Stimulated activated effector memory CD8-positive, alpha-beta T cell treated with anti-CD3 and anti-CD28 coated beads, Interleukin-12 subunit alpha, Interleukin-12 subunit beta, amount 100 ng/mL, for 72 hours (primary cell): Measurements from ENCODE around the gene ARAF.
"Not testable (repeated sequence)": the region's sequence is repeated elsewhere in the genome, so short reads cannot be mapped to it uniquely, and the experiment has no call there.

Experiments
- ATAC-seq: fragments of 150-1000 bp; cut with Tn5 transposase; 2 replicates; pipeline ENCODE4 v1.10.0; 2021
- DNase-seq, 2 donors: peaks; one replicate each; pipeline ENCODE4 v3.0.0; 2021 to 2022; ENCODE audit warnings: low spot score in 2 of 2
- H3K27ac Mint-ChIP-seq: one replicate; pipeline ENCODE4 v1.8.0; 2022; ENCODE audit warnings: mild to moderate bottlenecking, mixed read lengths
- H3K36me3 Mint-ChIP-seq: one replicate; pipeline ENCODE4 v1.8.0; 2022; ENCODE audit warnings: mild to moderate bottlenecking, mixed read lengths
- H3K4me1 Mint-ChIP-seq: one replicate; pipeline ENCODE4 v1.8.0; 2022; ENCODE audit warnings: mixed read lengths
- H3K4me3 Mint-ChIP-seq: one replicate; pipeline ENCODE4 v1.8.0; 2022; ENCODE audit warnings: mild to moderate bottlenecking, mixed read lengths
- H3K9me3 Mint-ChIP-seq: one replicate; pipeline ENCODE4 v1.8.0; 2022; ENCODE audit warnings: mixed read lengths

The ARAF gene

GRCh38 chrX:47587906-47588735, 27.1 kb downstream of the ARAF start:
- H3K4me3 Mint-ChIP-seq = no peak overlapping the region
- peaks cover 10% of the 10 kb centered on the region for H3K36me3 Mint-ChIP-seq
- H3K9me3 Mint-ChIP-seq = no peaks in the 10 kb centered on the region
- no peak overlapping the region for H3K27ac Mint-ChIP-seq
- peaks cover 14% of the 10 kb centered on the region for H3K4me1 Mint-ChIP-seq
- no peak for DNase-seq
- ATAC-seq = no peak

GRCh38 chrX:47590984-47591383, 30.0 kb downstream of the ARAF start:
- Mint-ChIP-seq H3K36me3 (peaks cover 2% of the 10 kb centered on the region), H3K4me1 (peaks cover under 1% of the 10 kb centered on the region), H3K4me3 (no peak overlapping the region), H3K27ac (no peak overlapping the region), H3K9me3 (no peaks in the 10 kb centered on the region)
- no peak for ATAC-seq
- no peak for DNase-seq

- DNase-seq (no peak), ATAC-seq (no peak)
- Mint-ChIP-seq H3K4me3 (no peak overlapping the region), H3K4me1 (no peaks in the 10 kb centered on the region), H3K9me3 (peaks cover 2% of the 10 kb centered on the region), H3K36me3 (no peaks in the 10 kb centered on the region), H3K27ac (no peak overlapping the region)
Measured at GRCh38 chrX:47593522-47593921, 32.5 kb downstream of the ARAF start.

- ATAC-seq (no peak), DNase-seq (no peak)
- Mint-ChIP-seq H3K36me3 (no peaks in the 10 kb centered on the region), H3K4me3 (no peak overlapping the region), H3K27ac (peak overlapping the region; percentile 10), H3K9me3 (peaks cover 4% of the 10 kb centered on the region), H3K4me1 (no peaks in the 10 kb centered on the region)
Measured at GRCh38 chrX:47595716-47596251, 34.8 kb downstream of the ARAF start.

- no peak for ATAC-seq
- H3K4me3 Mint-ChIP-seq = no peak overlapping the region
- H3K4me1 Mint-ChIP-seq = no peaks in the 10 kb centered on the region
- H3K27ac Mint-ChIP-seq = peak overlapping the region; percentile 10
- H3K9me3 Mint-ChIP-seq = peaks cover 4% of the 10 kb centered on the region
- no peak for DNase-seq
- no peaks in the 10 kb centered on the region for H3K36me3 Mint-ChIP-seq
Measured at GRCh38 chrX:47596256-47596655, 35.3 kb downstream of the ARAF start.

GRCh38 chrX:47597222-47597621, 36.2 kb downstream of the ARAF start:
- no peaks in the 10 kb centered on the region for H3K36me3 Mint-ChIP-seq
- peaks cover 4% of the 10 kb centered on the region for H3K9me3 Mint-ChIP-seq
- H3K4me3 Mint-ChIP-seq = no peak overlapping the region
- H3K4me1 Mint-ChIP-seq = no peaks in the 10 kb centered on the region
- H3K27ac Mint-ChIP-seq = no peak overlapping the region
- no peak for ATAC-seq
- no peak for DNase-seq

- H3K27ac Mint-ChIP-seq, DNase-seq, H3K9me3 Mint-ChIP-seq, H3K4me1 Mint-ChIP-seq, H3K36me3 Mint-ChIP-seq, H3K4me3 Mint-ChIP-seq, ATAC-seq: not testable (repeated sequence)
Measured at GRCh38 chrX:47603125-47603524, 42.1 kb downstream of the ARAF start.

- DNase-seq (no peak), ATAC-seq (no peak)
- no peak overlapping the region for H3K27ac Mint-ChIP-seq
- no peaks in the 10 kb centered on the region for H3K4me1 Mint-ChIP-seq
- H3K4me3 Mint-ChIP-seq = no peak overlapping the region
- H3K9me3 Mint-ChIP-seq = peaks cover 2% of the 10 kb centered on the region
- H3K36me3 Mint-ChIP-seq = no peaks in the 10 kb centered on the region
Measured at GRCh38 chrX:47605024-47605423, 44.0 kb downstream of the ARAF start.

- DNase-seq (no peak), ATAC-seq (no peak)
- H3K9me3 Mint-ChIP-seq = no peaks in the 10 kb centered on the region
- H3K4me3 Mint-ChIP-seq = no peak overlapping the region
- no peaks in the 10 kb centered on the region for H3K36me3 Mint-ChIP-seq
- no peaks in the 10 kb centered on the region for H3K4me1 Mint-ChIP-seq
- no peak overlapping the region for H3K27ac Mint-ChIP-seq
Measured at GRCh38 chrX:47607091-47607490, 46.1 kb downstream of the ARAF start.

- no peak for ATAC-seq
- Mint-ChIP-seq H3K4me3 (no peak overlapping the region), H3K27ac (no peak overlapping the region), H3K36me3 (no peaks in the 10 kb centered on the region), H3K4me1 (no peaks in the 10 kb centered on the region), H3K9me3 (no peaks in the 10 kb centered on the region)
- no peak for DNase-seq
Measured at GRCh38 chrX:47608130-47608810, 47.3 kb downstream of the ARAF start.

GRCh38 chrX:47610511-47610910, 49.5 kb downstream of the ARAF start:
- no peak overlapping the region for H3K27ac Mint-ChIP-seq
- no peaks in the 10 kb centered on the region for H3K36me3 Mint-ChIP-seq
- H3K9me3 Mint-ChIP-seq = no peaks in the 10 kb centered on the region
- no peak for ATAC-seq
- no peaks in the 10 kb centered on the region for H3K4me1 Mint-ChIP-seq
- H3K4me3 Mint-ChIP-seq = no peak overlapping the region
- DNase-seq = no peak

GRCh38 chrX:47611489-47611888, 50.5 kb downstream of the ARAF start:
- no peaks in the 10 kb centered on the region for H3K4me1 Mint-ChIP-seq
- H3K9me3 Mint-ChIP-seq = no peaks in the 10 kb centered on the region
- ATAC-seq = no peak
- DNase-seq = no peak
- H3K4me3 Mint-ChIP-seq = no peak overlapping the region
- no peak overlapping the region for H3K27ac Mint-ChIP-seq
- H3K36me3 Mint-ChIP-seq = no peaks in the 10 kb centered on the region

GRCh38 chrX:47611926-47612325, 50.9 kb downstream of the ARAF start:
- H3K4me3 Mint-ChIP-seq = no peak overlapping the region
- DNase-seq (no peak), ATAC-seq (no peak)
- no peaks in the 10 kb centered on the region for H3K4me1 Mint-ChIP-seq
- H3K9me3 Mint-ChIP-seq = no peaks in the 10 kb centered on the region
- H3K27ac Mint-ChIP-seq = no peak overlapping the region
- H3K36me3 Mint-ChIP-seq = no peaks in the 10 kb centered on the region

GRCh38 chrX:47612418-47612817, 51.4 kb downstream of the ARAF start:
- Mint-ChIP-seq H3K4me1 (no peaks in the 10 kb centered on the region), H3K4me3 (no peak overlapping the region), H3K9me3 (no peaks in the 10 kb centered on the region), H3K27ac (no peak overlapping the region), H3K36me3 (no peaks in the 10 kb centered on the region)
- DNase-seq = no peak
- ATAC-seq = no peak

GRCh38 chrX:47613082-47613481, 52.1 kb downstream of the ARAF start:
- Mint-ChIP-seq H3K4me1 (no peaks in the 10 kb centered on the region), H3K36me3 (no peaks in the 10 kb centered on the region), H3K4me3 (no peak overlapping the region), H3K27ac (no peak overlapping the region), H3K9me3 (no peaks in the 10 kb centered on the region)
- DNase-seq (no peak), ATAC-seq (no peak)

- Mint-ChIP-seq H3K27ac (no peak overlapping the region), H3K4me1 (no peaks in the 10 kb centered on the region), H3K9me3 (no peaks in the 10 kb centered on the region), H3K36me3 (peaks cover 6% of the 10 kb centered on the region), H3K4me3 (no peak overlapping the region)
- ATAC-seq (no peak), DNase-seq (no peak)
Measured at GRCh38 chrX:47614618-47615017, 53.6 kb downstream of the ARAF start.
